Hepatocyte (in vitro differentiated cells): ENCODE data around the gene CRMP1. TPM values are rescaled to one million over a fixed set of nuclear protein-coding genes. Genes with fewer than 3 reads are reported as not detected.

ENCODE experiments used
- DNase-seq: peaks from one replicate; pipeline ENCODE4 v3.0.0-alpha.2; 2016; ENCODE audit warnings: low spot score
- H2AFZ ChIP-seq: fragments of 200-600 bp; sonication (generic); 2 replicates; pipeline ENCODE4 v1.6.0; 2016; ENCODE audit warnings: antibody characterized with exemption, mild to moderate bottlenecking
- H3K27ac ChIP-seq: fragments of 200-600 bp; sonication (generic); 2 replicates; pipeline ENCODE4 v1.5.1; 2016; ENCODE audit warnings: mild to moderate bottlenecking
- H3K27me3 ChIP-seq: fragments of 200-600 bp; sonication (generic); 2 replicates; pipeline ENCODE4 v1.6.1; 2016
- H3K36me3 ChIP-seq: fragments of 200-600 bp; sonication (generic); replicated peaks from 2 replicates; pipeline ENCODE4 v1.5.1; 2016; ENCODE audit warnings: low read depth; ENCODE audit not compliant: insufficient read depth
- H3K4me1 ChIP-seq: fragments of 200-600 bp; sonication (generic); 2 replicates; pipeline ENCODE4 v1.5.1; 2016; ENCODE audit warnings: mild to moderate bottlenecking, moderate library complexity; ENCODE audit not compliant: insufficient read depth
- H3K4me2 ChIP-seq: fragments of 200-600 bp; sonication (generic); 2 replicates; pipeline ENCODE4 v1.6.0; 2016
- H3K4me3 ChIP-seq: fragments of 200-600 bp; sonication (generic); 2 replicates; pipeline ENCODE4 v1.5.1; 2016; ENCODE audit warnings: mild to moderate bottlenecking
- H3K79me2 ChIP-seq: fragments of 200-600 bp; sonication (generic); 2 replicates; pipeline ENCODE4 v1.6.0; 2017; ENCODE audit warnings: mild to moderate bottlenecking
- H3K9me2 ChIP-seq: fragments of 200-600 bp; sonication (generic); replicated peaks from 2 replicates; pipeline ENCODE4 v1.6.0; 2017; ENCODE audit warnings: mild to moderate bottlenecking; ENCODE audit not compliant: insufficient read depth
- H3K9me3 ChIP-seq: fragments of 200-600 bp; sonication (generic); 2 replicates; pipeline ENCODE4 v1.5.1; 2016; ENCODE audit warnings: low read depth, mild to moderate bottlenecking
- H4K20me1 ChIP-seq: fragments of 200-600 bp; sonication (generic); 2 replicates; pipeline ENCODE4 v1.6.0; 2016; ENCODE audit warnings: mild to moderate bottlenecking; ENCODE audit not compliant: insufficient read depth, poor library complexity, severe bottlenecking
- EZH2 ChIP-seq: fragments of 200-600 bp; sonication (generic); IDR thresholded peaks from 2 replicates; pipeline ENCODE4 v1.6.1; 2016; ENCODE audit warnings: antibody characterized with exemption, mild to moderate bottlenecking, borderline replicate concordance
- EZH2phosphoT487 ChIP-seq: fragments of 200-600 bp; sonication (generic); IDR thresholded peaks from one replicate; pipeline ENCODE4 v1.6.1; 2018; ENCODE audit warnings: antibody characterized with exemption, mild to moderate bottlenecking, low read depth, moderate library complexity; ENCODE audit not compliant: unreplicated experiment, severe bottlenecking
- WGBS: methylation state at CpG from one replicate; pipeline ENCODE4 v1.1.6; 2016; ENCODE audit warnings: low lambda C conversion rate; ENCODE audit errors: missing lambda C conversion rate; 5-methylcytosine and 5-hydroxymethylcytosine counted together
- polyA plus RNA-seq: library from polyadenylated mRNA; unstranded; fragments of >200 nt; fragmentation: Nextera tagmentation; extraction: Ambion mirVana; gene quantifications from 2 replicates; pipeline ENCODE4 v1.2.1, GENCODE V29; 2016
- total RNA-seq: library from RNA; depleted of rRNA; stranded (reverse); fragments of >200 nt; gene quantifications from 2 replicates; pipeline ENCODE4 v1.2.3, GENCODE V29; 2014
- TF ChIP-seq, protein P1 (sequence below): fragments of 200-600 bp; sonication (generic); IDR thresholded peaks from 2 replicates; pipeline ENCODE4 v1.5.1; 2016; ENCODE audit warnings: antibody characterized with exemption, mild to moderate bottlenecking; ENCODE audit not compliant: poor library complexity

Gene CRMP1
- total and polyA plus RNA-seq, 2 experiments from 2014 or later = 12.5 to 12.9 TPM

DNA sequence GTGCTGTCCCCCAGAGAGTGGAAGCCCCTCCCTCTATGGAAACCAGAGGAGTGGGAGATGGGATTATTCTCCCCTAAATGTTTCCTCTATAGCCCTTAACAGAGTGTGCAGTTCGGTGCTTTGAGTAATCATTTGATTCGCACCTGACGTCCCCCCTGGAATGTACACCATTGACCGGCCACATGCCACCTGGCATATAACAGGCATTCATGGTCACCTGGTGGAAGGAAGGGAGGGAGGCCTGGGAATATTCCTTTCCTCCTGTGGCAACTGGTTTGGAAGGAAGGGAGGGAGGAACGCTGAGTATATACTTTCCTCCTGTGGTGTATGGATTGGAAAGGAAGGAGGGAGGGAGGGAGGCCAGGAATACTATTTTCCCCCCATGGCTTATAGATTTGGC, 77.2 kb downstream of the CRMP1 start:
- no peak overlapping the region for H2AFZ ChIP-seq
- H3K9me2 ChIP-seq = no peaks in the 10 kb centered on the region
- H4K20me1 ChIP-seq = no peaks in the 10 kb centered on the region
- H3K4me3 ChIP-seq = no peak overlapping the region
- no peaks in the 10 kb centered on the region for H3K79me2 ChIP-seq
- DNase-seq = no peak
- no peaks in the 10 kb centered on the region for H3K36me3 ChIP-seq
- 97% methylated on average over 5 of the region's 5 CpGs for WGBS
- no peaks in the 10 kb centered on the region for H3K4me1 ChIP-seq
- no peaks in the 10 kb centered on the region for H3K27me3 ChIP-seq
- H3K4me2 ChIP-seq = no peak overlapping the region
- TF ChIP-seq EZH2phosphoT487 = no peak
- TF ChIP-seq EZH2 = no peak
- TF ChIP-seq, protein P1, sequence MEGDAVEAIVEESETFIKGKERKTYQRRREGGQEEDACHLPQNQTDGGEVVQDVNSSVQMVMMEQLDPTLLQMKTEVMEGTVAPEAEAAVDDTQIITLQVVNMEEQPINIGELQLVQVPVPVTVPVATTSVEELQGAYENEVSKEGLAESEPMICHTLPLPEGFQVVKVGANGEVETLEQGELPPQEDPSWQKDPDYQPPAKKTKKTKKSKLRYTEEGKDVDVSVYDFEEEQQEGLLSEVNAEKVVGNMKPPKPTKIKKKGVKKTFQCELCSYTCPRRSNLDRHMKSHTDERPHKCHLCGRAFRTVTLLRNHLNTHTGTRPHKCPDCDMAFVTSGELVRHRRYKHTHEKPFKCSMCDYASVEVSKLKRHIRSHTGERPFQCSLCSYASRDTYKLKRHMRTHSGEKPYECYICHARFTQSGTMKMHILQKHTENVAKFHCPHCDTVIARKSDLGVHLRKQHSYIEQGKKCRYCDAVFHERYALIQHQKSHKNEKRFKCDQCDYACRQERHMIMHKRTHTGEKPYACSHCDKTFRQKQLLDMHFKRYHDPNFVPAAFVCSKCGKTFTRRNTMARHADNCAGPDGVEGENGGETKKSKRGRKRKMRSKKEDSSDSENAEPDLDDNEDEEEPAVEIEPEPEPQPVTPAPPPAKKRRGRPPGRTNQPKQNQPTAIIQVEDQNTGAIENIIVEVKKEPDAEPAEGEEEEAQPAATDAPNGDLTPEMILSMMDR = no peak
- H3K27ac ChIP-seq = no peak overlapping the region
- H3K9me3 ChIP-seq = no peaks in the 10 kb centered on the region

DNA sequence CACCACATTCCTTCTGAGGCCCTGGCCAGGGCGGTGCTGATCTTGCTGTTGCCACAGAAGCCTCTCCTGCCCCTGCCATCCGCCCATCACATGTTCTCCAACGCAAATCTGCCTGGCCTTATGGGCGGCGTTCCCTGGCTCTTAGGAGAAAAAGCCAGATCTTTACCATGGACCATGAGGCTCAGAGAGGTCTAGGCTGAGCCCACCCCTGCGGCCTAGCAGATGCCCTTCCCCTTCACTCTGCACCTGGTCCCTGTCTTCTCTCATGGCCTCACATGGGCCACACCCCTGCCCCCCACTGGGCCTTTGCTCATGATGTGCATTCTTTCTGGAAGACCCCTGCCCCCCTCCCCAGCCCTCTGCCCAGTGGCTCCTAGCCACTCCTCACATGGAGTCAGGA, 78.5 kb downstream of the CRMP1 start:
- no peaks in the 10 kb centered on the region for H3K9me2 ChIP-seq
- no peaks in the 10 kb centered on the region for H3K4me1 ChIP-seq
- no peaks in the 10 kb centered on the region for H3K36me3 ChIP-seq
- TF ChIP-seq EZH2phosphoT487 (no peak), EZH2 (no peak)
- TF ChIP-seq, protein P1 = no peak
- H3K9me3 ChIP-seq = no peaks in the 10 kb centered on the region
- H3K79me2 ChIP-seq = no peaks in the 10 kb centered on the region
- H3K27ac ChIP-seq = no peak overlapping the region
- no peak overlapping the region for H2AFZ ChIP-seq
- H3K4me3 ChIP-seq = no peak overlapping the region
- no peak for DNase-seq
- H4K20me1 ChIP-seq = no peaks in the 10 kb centered on the region
- H3K4me2 ChIP-seq = no peak overlapping the region
- 95% methylated on average over 6 of the region's 6 CpGs for WGBS
- H3K27me3 ChIP-seq = no peaks in the 10 kb centered on the region

DNA sequence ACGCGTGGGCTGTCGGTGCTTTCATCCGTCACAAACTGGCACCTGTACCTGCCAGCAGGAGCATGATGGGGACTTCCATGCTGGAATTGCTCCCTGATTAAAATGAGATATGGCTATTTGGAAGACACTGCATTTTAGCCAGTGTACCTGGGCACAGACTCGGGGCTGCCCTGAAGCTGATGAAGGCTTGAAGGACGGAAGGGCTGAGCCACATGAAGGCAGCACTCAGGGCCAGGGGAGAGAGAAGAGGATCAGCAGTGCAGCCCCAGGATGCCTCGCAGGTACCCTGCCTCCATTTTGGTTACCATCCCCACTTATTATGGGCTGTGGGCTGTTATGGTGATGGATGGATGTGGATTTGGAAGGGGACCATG, 79.0 kb downstream of the CRMP1 start:
- WGBS = 96% methylated on average over 7 of the region's 7 CpGs
- DNase-seq = no peak

More for the DNA sequence above, 79.0 kb downstream of the CRMP1 start:
- H3K4me3 ChIP-seq = no peak overlapping the region
- H3K27ac ChIP-seq = no peak overlapping the region
- H3K4me1 ChIP-seq = no peaks in the 10 kb centered on the region
- H3K36me3 ChIP-seq = no peaks in the 10 kb centered on the region
- no peak overlapping the region for H3K4me2 ChIP-seq
- H3K9me2 ChIP-seq = no peaks in the 10 kb centered on the region
- no peak overlapping the region for H2AFZ ChIP-seq
- H4K20me1 ChIP-seq = no peaks in the 10 kb centered on the region
- H3K9me3 ChIP-seq = no peaks in the 10 kb centered on the region
- TF ChIP-seq EZH2phosphoT487 (no peak), EZH2 (no peak)
- TF ChIP-seq, protein P1 = no peak
- H3K79me2 ChIP-seq = no peaks in the 10 kb centered on the region
- H3K27me3 ChIP-seq = no peaks in the 10 kb centered on the region
